Liver (tissue), 3 donors: ENCODE data around the gene FTO.

Source experiments
- ATF3 ChIP-seq: IDR thresholded peaks from 2 replicates; pipeline ENCODE4 v1.6.1; 2016; ENCODE audit warnings: antibody characterized with exemption
- CTCF ChIP-seq: fragments of 150-350 bp; IDR thresholded peaks from 2 replicates; pipeline ENCODE4 v1.5.1; 2017; ENCODE audit warnings: improper control_type of control experiment, low read depth, low read length; ENCODE audit not compliant: missing input control
- EGR1 ChIP-seq, 2 donors: IDR thresholded peaks; 2 replicates each; pipeline ENCODE4 v1.6.1; 2016 to 2018; ENCODE audit warnings: antibody characterized with exemption in 2 of 2, low read depth in 2 of 2
- FOXA1 ChIP-seq: IDR thresholded peaks from 2 replicates; pipeline ENCODE4 v1.6.1; 2016; ENCODE audit warnings: antibody characterized with exemption
- GABPA ChIP-seq, 2 donors: IDR thresholded peaks in 1 of 2; conservative IDR thresholded peaks in 1 of 2; 2 replicates each; pipeline ENCODE4 v1.6.1; 2016; ENCODE audit warnings: antibody characterized with exemption in 2 of 2, mild to moderate bottlenecking in 1 of 2, moderate library complexity in 1 of 2
- MAX ChIP-seq: IDR thresholded peaks from 2 replicates; pipeline ENCODE4 v1.6.1; 2016; ENCODE audit warnings: antibody characterized with exemption
- RAD21 ChIP-seq, 2 donors: IDR thresholded peaks; 2 replicates each; pipeline ENCODE4 v1.6.1; 2016; ENCODE audit warnings: antibody characterized with exemption in 2 of 2, mild to moderate bottlenecking in 2 of 2
- REST ChIP-seq: IDR thresholded peaks from 2 replicates; pipeline ENCODE4 v1.6.1; 2016; ENCODE audit warnings: antibody characterized with exemption, mild to moderate bottlenecking
- RXRA ChIP-seq, 2 donors: IDR thresholded peaks; 2 replicates each; pipeline ENCODE4 v1.6.1; 2017 to 2018; ENCODE audit warnings: antibody characterized with exemption in 2 of 2, mild to moderate bottlenecking in 1 of 2
- SP1 ChIP-seq: IDR thresholded peaks from 2 replicates; pipeline ENCODE4 v1.6.1; 2018; ENCODE audit warnings: antibody characterized with exemption, mild to moderate bottlenecking
- TAF1 ChIP-seq: conservative IDR thresholded peaks from 2 replicates; pipeline ENCODE4 v1.6.1; 2016; ENCODE audit warnings: antibody characterized with exemption, mild to moderate bottlenecking
- YY1 ChIP-seq: IDR thresholded peaks from 2 replicates; pipeline ENCODE4 v1.6.1; 2016; ENCODE audit warnings: antibody characterized with exemption, mild to moderate bottlenecking
- ZBTB33 ChIP-seq: IDR thresholded peaks from 2 replicates; pipeline ENCODE4 v1.6.1; 2016; ENCODE audit warnings: antibody characterized with exemption
- donor health status: healthy.
- donor health status: healthy.

- TF ChIP-seq CTCF (no peak), EGR1 (IDR thresholded peaks at IDR 0.05; ENCODE audit: low read depth in 2 of 2) (no peak), TAF1 (no peak), MAX (no peak), REST (no peak), YY1 (no peak), RAD21 (IDR thresholded peaks at IDR 0.05) (no peak), RXRA (IDR thresholded peaks at IDR 0.05) (no peak), GABPA (IDR thresholded peaks at IDR 0.05 in 1 of 2, conservative IDR thresholded peaks at IDR 0.05 in 1 of 2) (no peak), FOXA1 (no peak), SP1 (no peak), ZBTB33 (no peak), ATF3 (no peak)
Observed at GRCh38 chr16:54107583-54108202, 403.7 kb downstream of the FTO start.
